GM12865 (cell line): Measurements from ENCODE around the gene RBMS1.
A peak's percentile ranks its signal among the peaks of the same experiment; 100 is the strongest.

Experiments
- DNase-seq: peaks from one replicate; pipeline ENCODE4 v3.0.0; 2010; ENCODE audit warnings: low read depth
- H3K4me3 ChIP-seq: 2 replicates; pipeline ENCODE4 v1.5.1; 2011; ENCODE audit warnings: mild to moderate bottlenecking, low read depth, low read length, control low read depth
- TF ChIP-seq, protein P1 (sequence below): IDR thresholded peaks from 2 replicates; pipeline ENCODE4 v1.5.1; 2011; ENCODE audit warnings: low read length, control low read depth, low read depth, inconsistent platforms; ENCODE audit not compliant: insufficient read depth; ENCODE audit errors: missing control alignments

Gene RBMS1

DNA sequence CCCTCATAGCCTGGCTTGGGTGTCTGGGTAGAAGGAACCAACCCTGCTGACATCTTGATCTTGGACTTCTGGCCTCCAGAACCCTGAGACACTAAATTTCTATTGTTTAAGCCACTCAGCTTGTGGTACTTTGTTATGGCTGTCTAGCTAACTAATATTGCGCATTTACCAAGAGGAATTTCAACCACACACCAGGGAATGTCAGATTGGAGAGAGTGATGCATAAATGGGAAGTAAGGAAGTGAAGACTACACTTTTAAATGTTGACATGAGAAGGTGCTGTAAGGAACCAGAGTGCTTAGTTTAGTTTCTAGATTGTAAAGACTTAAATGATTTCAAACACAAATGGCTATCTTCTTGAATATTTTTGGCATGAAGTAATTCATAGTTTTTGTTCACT is 194.6 kb downstream of the RBMS1 start:
- TF ChIP-seq, protein P1, sequence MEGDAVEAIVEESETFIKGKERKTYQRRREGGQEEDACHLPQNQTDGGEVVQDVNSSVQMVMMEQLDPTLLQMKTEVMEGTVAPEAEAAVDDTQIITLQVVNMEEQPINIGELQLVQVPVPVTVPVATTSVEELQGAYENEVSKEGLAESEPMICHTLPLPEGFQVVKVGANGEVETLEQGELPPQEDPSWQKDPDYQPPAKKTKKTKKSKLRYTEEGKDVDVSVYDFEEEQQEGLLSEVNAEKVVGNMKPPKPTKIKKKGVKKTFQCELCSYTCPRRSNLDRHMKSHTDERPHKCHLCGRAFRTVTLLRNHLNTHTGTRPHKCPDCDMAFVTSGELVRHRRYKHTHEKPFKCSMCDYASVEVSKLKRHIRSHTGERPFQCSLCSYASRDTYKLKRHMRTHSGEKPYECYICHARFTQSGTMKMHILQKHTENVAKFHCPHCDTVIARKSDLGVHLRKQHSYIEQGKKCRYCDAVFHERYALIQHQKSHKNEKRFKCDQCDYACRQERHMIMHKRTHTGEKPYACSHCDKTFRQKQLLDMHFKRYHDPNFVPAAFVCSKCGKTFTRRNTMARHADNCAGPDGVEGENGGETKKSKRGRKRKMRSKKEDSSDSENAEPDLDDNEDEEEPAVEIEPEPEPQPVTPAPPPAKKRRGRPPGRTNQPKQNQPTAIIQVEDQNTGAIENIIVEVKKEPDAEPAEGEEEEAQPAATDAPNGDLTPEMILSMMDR = no peak
- H3K4me3 ChIP-seq = no peak overlapping the region
- no peak for DNase-seq

DNA sequence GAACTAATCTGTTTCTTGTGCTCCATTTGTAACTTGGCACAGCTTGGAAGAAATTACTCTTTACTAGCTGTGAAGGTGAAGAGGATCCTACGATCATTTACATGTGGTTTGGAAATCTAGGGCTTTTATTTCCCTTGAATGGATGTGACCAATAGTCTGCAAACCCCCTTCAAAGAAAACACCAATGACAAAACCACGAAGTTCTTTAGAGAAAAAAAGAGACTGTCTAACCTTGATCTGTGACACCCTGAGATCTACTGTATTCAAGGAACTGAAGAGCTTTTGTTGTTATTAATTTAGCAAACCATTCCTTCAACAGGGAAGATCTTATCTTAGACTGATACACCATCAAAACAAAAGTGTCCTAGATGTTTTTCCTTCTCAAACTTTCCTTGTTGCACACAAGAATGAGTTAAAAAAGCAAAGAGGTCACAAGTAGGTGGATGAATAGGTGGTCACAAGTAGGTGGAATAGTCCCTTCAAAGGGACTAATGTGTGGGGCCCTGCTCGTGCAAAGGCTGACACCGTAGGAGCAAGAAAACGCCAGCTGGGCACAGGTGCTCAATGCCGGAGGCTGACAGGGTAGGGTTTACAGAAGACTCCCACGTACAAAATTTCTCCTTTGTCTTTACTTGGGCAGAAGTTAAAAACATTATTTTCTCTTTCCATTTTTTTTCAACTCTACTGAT is 197.9 kb downstream of the RBMS1 start:
- no peak overlapping the region for H3K4me3 ChIP-seq
- DNase-seq = no peak
- TF ChIP-seq, protein P1 = no peak

DNA sequence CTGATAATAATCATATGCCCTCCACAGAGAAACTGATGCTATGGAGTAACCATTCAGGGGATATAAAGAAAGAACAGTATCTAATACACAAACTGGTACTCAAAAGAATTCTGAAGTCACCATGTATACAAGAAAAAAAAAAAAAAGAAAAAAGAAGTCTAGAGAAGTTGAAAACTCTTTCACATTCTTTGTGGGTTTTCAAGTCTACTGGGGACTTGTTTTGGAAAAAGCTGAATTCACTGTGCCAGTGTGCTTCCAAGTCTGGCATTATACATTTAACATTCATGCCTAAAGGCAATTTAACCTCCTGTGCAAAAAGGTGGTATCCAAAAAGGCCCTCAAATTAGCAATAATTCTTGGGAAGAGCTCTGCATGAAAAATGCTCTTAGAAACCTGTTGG is 198.7 kb downstream of the RBMS1 start:
- TF ChIP-seq, protein P1 = no peak
- no peak overlapping the region for H3K4me3 ChIP-seq
- no peak for DNase-seq

- H3K4me3 ChIP-seq = no peak overlapping the region
- peak; percentile 6 for DNase-seq
- TF ChIP-seq, protein P1 = no peak
Measured at GRCh38 chr2:160294339-160294803, 199.2 kb downstream of the RBMS1 start.

- H3K4me3 ChIP-seq = no peak overlapping the region
- no peak for DNase-seq
- TF ChIP-seq, protein P1 = no peak
Measured at GRCh38 chr2:160293391-160294091, 200.1 kb downstream of the RBMS1 start.

DNA sequence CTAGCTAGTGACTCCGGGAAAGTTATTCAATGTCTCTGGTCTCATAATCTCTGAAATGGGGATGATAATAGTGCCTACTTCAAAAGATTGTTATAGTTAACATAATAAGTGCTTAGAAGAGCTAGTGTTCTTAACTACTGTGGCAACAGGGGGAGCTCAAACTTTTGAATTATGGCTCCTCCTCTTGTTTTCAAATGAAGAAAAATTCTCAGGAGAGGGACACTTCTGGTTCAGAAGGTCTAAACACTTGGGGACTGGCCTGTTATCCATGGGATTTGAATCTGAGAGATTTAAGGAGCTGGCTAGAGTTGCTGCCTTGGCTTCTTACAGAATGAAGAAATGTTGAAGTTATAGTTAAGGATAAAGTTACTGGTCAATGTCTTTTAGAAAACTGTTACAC is 201.4 kb downstream of the RBMS1 start:
- TF ChIP-seq, protein P1 = no peak
- no peak overlapping the region for H3K4me3 ChIP-seq
- DNase-seq = no peak

- TF ChIP-seq, protein P1 = no peak
- DNase-seq = no peak
- H3K4me3 ChIP-seq = no peak overlapping the region
Measured at GRCh38 chr2:160291382-160291781, 202.2 kb downstream of the RBMS1 start.
